SH-SY5Y (cell line): ENCODE results near the gene NTM.

ENCODE experiments used
- GATA2 ChIP-seq: IDR thresholded peaks from 2 replicates; pipeline ENCODE4 v1.6.1; 2011; ENCODE audit warnings: mild to moderate bottlenecking, low read depth, low read length
- GATA3 ChIP-seq: IDR thresholded peaks from 2 replicates; pipeline ENCODE4 v1.6.1; 2011; ENCODE audit warnings: low read depth, mild to moderate bottlenecking, low read length, moderate library complexity

DNA sequence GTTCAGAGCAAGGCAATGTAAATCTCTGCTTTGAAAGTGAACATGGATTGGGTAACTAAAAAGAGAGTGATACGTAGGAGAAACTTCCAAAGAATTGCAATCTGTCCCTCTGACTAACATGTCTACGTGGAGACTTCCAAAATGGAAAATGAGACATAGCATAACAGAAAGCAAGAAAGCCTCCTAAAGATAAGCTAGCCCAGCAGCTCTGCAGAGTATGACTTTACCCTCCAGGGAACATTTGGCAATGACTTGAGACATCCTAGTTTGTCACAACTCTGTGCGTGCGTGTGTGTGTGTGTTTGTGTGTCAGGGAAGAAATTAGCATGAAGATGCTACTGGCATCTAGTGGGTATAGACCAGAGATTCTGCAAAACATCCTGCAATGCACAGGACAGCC lies 817.4 kb downstream of the NTM start:
- TF ChIP-seq GATA3, result no peak
- no peak for TF ChIP-seq GATA2
